B cell (primary cell): ENCODE results near the gene BAIAP2L1. TPM values are rescaled to one million over a fixed set of nuclear protein-coding genes. Genes with fewer than 3 reads are reported as not detected.

Experiments used
- ATAC-seq: fragments of 200-7000 bp; cut with Tn5 transposase; one replicate; pipeline ENCODE4 v1.10.0; 2021; ENCODE audit warnings: low read depth, mild to moderate bottlenecking, moderate number of reproducible peaks, moderate library complexity
- CTCF ChIA-PET: fragments of 350-600 bp; sonication (Branson Sonifier 250); formaldehyde crosslinking; loops from one replicate; lab custom pipeline; 2021; ENCODE audit warnings: antibody characterized with exemption, inconsistent platforms; lab: Charles Lee
- POLR2A ChIA-PET: fragments of 350-600 bp; sonication (Branson Sonifier 250); formaldehyde crosslinking; loops from one replicate; lab custom pipeline; 2021; ENCODE audit warnings: antibody characterized with exemption; lab: Charles Lee
- DNase-seq: peaks from one replicate; pipeline ENCODE4 v3.0.0; 2013
- H2AFZ ChIP-seq: 2 replicates; pipeline ENCODE4 v1.6.1; 2012; ENCODE audit warnings: mild to moderate bottlenecking, low read depth, low read length; ENCODE audit not compliant: insufficient read depth, poor library complexity, severe bottlenecking
- H3K27ac ChIP-seq, 2 donors: 1 replicate in 1 of 2; 2 replicates in 1 of 2; pipeline ENCODE4 v1.5.1; 2012 to 2013; ENCODE audit warnings: low read length in 2 of 2, mild to moderate bottlenecking in 2 of 2, moderate library complexity in 1 of 2
- H3K27me3 ChIP-seq, 4 experiments: fragments of 200-600 bp in 1 of 4; sonication (generic) in 1 of 4; replicated peaks in 1 of 4; 1 replicate in 2 of 4; 2 replicates in 2 of 4; pipeline versions ENCODE4 v1.6.1 to v1.7.0; 2013 to 2016; ENCODE audit warnings: low read length in 3 of 4, mild to moderate bottlenecking in 2 of 4, mixed read lengths in 1 of 4, moderate library complexity in 1 of 4; ENCODE audit not compliant: insufficient read depth in 4 of 4, control insufficient read depth in 3 of 4; ENCODE audit errors: control extremely low read depth in 1 of 4
- H3K36me3 ChIP-seq, 2 experiments: replicated peaks in 1 of 2; 1 replicate in 1 of 2; 2 replicates in 1 of 2; pipeline versions ENCODE4 v1.6.1 to v1.7.1; 2013; ENCODE audit warnings: low read length in 1 of 2; ENCODE audit not compliant: insufficient read depth in 2 of 2, control insufficient read depth in 1 of 2; ENCODE audit errors: control extremely low read depth in 1 of 2, extremely low read depth in 1 of 2
- H3K4me1 ChIP-seq, 2 donors: fragments of 200-600 bp in 1 of 2; sonication (generic) in 1 of 2; 1 replicate in 1 of 2; 2 replicates in 1 of 2; pipeline versions ENCODE4 v1.5.1 to v1.6.1; 2013 to 2017; ENCODE audit warnings: low read length in 2 of 2; ENCODE audit not compliant: control insufficient read depth in 2 of 2, insufficient read depth in 2 of 2
- H3K4me2 ChIP-seq: replicated peaks from 2 replicates; pipeline ENCODE3; 2012; ENCODE audit warnings: mild to moderate bottlenecking, low read depth, low read length; ENCODE audit not compliant: poor library complexity, severe bottlenecking
- H3K4me3 ChIP-seq, 5 experiments: fragments of 200-600 bp in 1 of 5; sonication (generic) in 1 of 5; 1 replicate in 3 of 5; 2 replicates in 2 of 5; pipeline versions ENCODE4 v1.5.1 to v1.7.0; 2011 to 2016; ENCODE audit warnings: low read length in 4 of 5, mild to moderate bottlenecking in 4 of 5, low read depth in 2 of 5, control low read depth in 1 of 5, moderate library complexity in 1 of 5; ENCODE audit not compliant: insufficient read depth in 1 of 5; ENCODE audit errors: control extremely low read depth in 1 of 5, extremely low read depth in 1 of 5
- H3K79me2 ChIP-seq: fragments of 200-600 bp; sonication (generic); one replicate; pipeline ENCODE4 v1.6.0; 2016; ENCODE audit warnings: low read length; ENCODE audit not compliant: control insufficient read depth, insufficient read depth
- H3K9ac ChIP-seq: fragments of 200-600 bp; sonication (generic); 2 replicates; pipeline ENCODE4 v1.6.1; 2017; ENCODE audit warnings: mild to moderate bottlenecking, low read length, moderate library complexity
- H3K9me3 ChIP-seq, 3 donors: one replicate each; pipeline versions ENCODE4 v1.6.1 to v1.7.1; 2013; ENCODE audit warnings: low read length in 2 of 3; ENCODE audit not compliant: control insufficient read depth in 2 of 3, insufficient read depth in 1 of 3; ENCODE audit errors: control extremely low read depth in 1 of 3
- H4K20me1 ChIP-seq: 2 replicates; pipeline ENCODE4 v1.6.0; 2012; ENCODE audit warnings: mild to moderate bottlenecking, low read length; ENCODE audit not compliant: insufficient read depth, control insufficient read depth, poor library complexity, severe bottlenecking
- H3K27ac Mint-ChIP-seq: one replicate; pipeline ENCODE4 v1.8.0; 2021; ENCODE audit warnings: mixed read lengths
- H3K27me3 Mint-ChIP-seq: one replicate; pipeline ENCODE4 v1.8.0; 2021; ENCODE audit warnings: mixed read lengths
- H3K4me1 Mint-ChIP-seq: one replicate; pipeline ENCODE4 v1.8.0; 2021; ENCODE audit warnings: mixed read lengths
- H3K4me3 Mint-ChIP-seq: one replicate; pipeline ENCODE4 v1.8.0; 2021; ENCODE audit warnings: mixed read lengths
- H3K9me3 Mint-ChIP-seq: one replicate; pipeline ENCODE4 v1.8.0; 2022; ENCODE audit warnings: mixed read lengths; ENCODE audit not compliant: insufficient read depth
- CTCF ChIP-seq: fragments of 200-600 bp; IDR thresholded peaks from one replicate; pipeline ENCODE4 v1.8.0; 2022; ENCODE audit warnings: antibody characterized with exemption, mild to moderate bottlenecking
- EZH2 ChIP-seq: IDR thresholded peaks from 2 replicates; pipeline ENCODE4 v1.6.1; 2012; ENCODE audit warnings: borderline replicate concordance, low read depth, mild to moderate bottlenecking, moderate library complexity, low read length; ENCODE audit not compliant: insufficient read depth, poor library complexity, severe bottlenecking
- WGBS: methylation state at CpG from one replicate; pipeline ENCODE4 v1.1.5; 2013; ENCODE audit warnings: missing lambda C conversion rate; ENCODE audit not compliant: insufficient coverage; 5-methylcytosine and 5-hydroxymethylcytosine counted together
- intact Hi-C: fragments of 100-400 bp; cut with micrococcal nuclease; formaldehyde crosslinking; loops from one replicate; pipeline ENCODE4 v1.10.0; 2022
- polyA plus RNA-seq: library from polyadenylated mRNA; depleted of rRNA; stranded (reverse); fragments of >200 nt; gene quantifications from 2 replicates; pipeline ENCODE4 v1.2.3, GENCODE V29; 2012
- total RNA-seq, 2 donors: library from RNA; stranded (reverse); fragments of 120-200 nt in 1 of 2; gene quantifications; 1 replicate in 1 of 2; 2 replicates in 1 of 2; pipeline versions ENCODE4 v1.2.3 to v1.2.4, GENCODE V29; 2013 to 2022

The BAIAP2L1 gene
- total and polyA plus RNA-seq, 2 donors (not counting 1 experiment from before 2014, with no cell fraction given): 1.5 to 3.7 TPM

- no peaks in the 10 kb centered on the region for H3K9me3 Mint-ChIP-seq
- peak overlapping the region; percentile 90 for H3K27ac Mint-ChIP-seq
- H3K27ac ChIP-seq: peak overlapping the region; percentile 68 to 71
- CTCF ChIA-PET: interaction anchor here (1.6 to 4.6 kb wide), 2 partner anchors 82 to 145 kb away, joined by 6 to 17 read pairs; no protein-coding TSS in a partner anchor
- intact Hi-C loops: loop anchor here (1.0 to 10.0 kb wide), 6 partner anchors 10 to 1136 kb away; partner anchors contain the start of genes SDHAF3 and TRRAP
- DNase-seq (peak; percentile 72), ATAC-seq (peak; percentile 35)
- peak overlapping the region; percentile 93 for H2AFZ ChIP-seq
- peaks cover 57% of the 10 kb centered on the region for H3K79me2 ChIP-seq
- peaks cover 0 to 22% of the 10 kb centered on the region in 2 experiments for H3K36me3 ChIP-seq
- no peaks in the 10 kb centered on the region for H3K9me3 ChIP-seq
- H3K27me3 Mint-ChIP-seq: no peaks in the 10 kb centered on the region
- peak overlapping the region; percentile 82 for H3K9ac ChIP-seq
- peaks cover 34% of the 10 kb centered on the region for H3K4me1 Mint-ChIP-seq
- peaks cover 28% of the 10 kb centered on the region for H4K20me1 ChIP-seq
- H3K4me2 ChIP-seq: peak overlapping the region; percentile 94
- peak overlapping the region; percentile 98 for H3K4me3 Mint-ChIP-seq
- peak overlapping the region; percentile 78 to 95 (median 83) for H3K4me3 ChIP-seq
- 0% methylated on average over 7 of the region's 9 CpGs for WGBS
- H3K27me3 ChIP-seq: no peaks in the 10 kb centered on the region
- POLR2A ChIA-PET: interaction anchor here (0.6 to 2.3 kb wide), 2 partner anchors 29 to 145 kb away, joined by 5 to 8 read pairs; partner anchors contain the start of gene BRI3
- no peak for TF ChIP-seq EZH2
- H3K4me1 ChIP-seq: peaks cover 22 to 40% of the 10 kb centered on the region in 2 donors
These were observed 149.7 kb downstream of the BAIAP2L1 start for GRCh38 chr7:98251231-98251600.

- Histone ChIP-seq H3K27ac (peak overlapping the region; percentile 68 to 71), H3K4me1 (peaks cover 22 to 40% of the 10 kb centered on the region in 2 donors), H3K79me2 (peaks cover 60% of the 10 kb centered on the region), H3K27me3 (no peaks in the 10 kb centered on the region), H3K9ac (peak overlapping the region; percentile 82), H3K4me3 (peak overlapping the region in 4 of 5 experiments; percentile 78 to 95 (median 86)), H3K36me3 (peaks cover 0 to 24% of the 10 kb centered on the region in 2 experiments), H3K4me2 (peak overlapping the region; percentile 94), H2AFZ (peak overlapping the region; percentile 93), H4K20me1 (peaks cover 28% of the 10 kb centered on the region), H3K9me3 (no peaks in the 10 kb centered on the region)
- POLR2A ChIA-PET: interaction anchor here (0.6 kb wide), 1 partner anchor 145 kb away, joined by 5 read pairs; no protein-coding TSS in a partner anchor
- DNase-seq (peak; percentile 45), ATAC-seq (no peak)
- CTCF ChIA-PET: interaction anchor here (0.7 to 4.6 kb wide), 4 partner anchors 51 to 180 kb away, joined by 3 to 17 read pairs (median 4); no protein-coding TSS in a partner anchor
- peaks cover 34% of the 10 kb centered on the region for H3K4me1 Mint-ChIP-seq
- no peaks in the 10 kb centered on the region for H3K9me3 Mint-ChIP-seq
- H3K4me3 Mint-ChIP-seq: peak overlapping the region; percentile 98
- 64% methylated on average over 2 of the region's 3 CpGs for WGBS
- TF ChIP-seq EZH2: no peak
- no peak for TF ChIP-seq CTCF
- no peaks in the 10 kb centered on the region for H3K27me3 Mint-ChIP-seq
- intact Hi-C loops: loop anchor here (1.0 to 10.0 kb wide), 6 partner anchors 9 to 1136 kb away; partner anchors contain the start of genes SDHAF3 and TRRAP
- H3K27ac Mint-ChIP-seq: peak overlapping the region; percentile 90
These were observed 150.1 kb downstream of the BAIAP2L1 start for GRCh38 chr7:98250789-98251188.
